Muscle of leg (tissue), 16 donors: ENCODE results near the gene NKAPL. TPM values are rescaled to one million over a fixed set of nuclear protein-coding genes. Genes with fewer than 3 reads are reported as not detected.

Source experiments
- DNase-seq: peaks from one replicate; pipeline ENCODE4 v3.0.0; 2013
- H3K27ac ChIP-seq: one replicate; pipeline ENCODE4 v1.5.1; 2013; ENCODE audit warnings: mild to moderate bottlenecking, low read length, control low read depth
- H3K27me3 ChIP-seq: one replicate; pipeline ENCODE4 v1.6.1; 2013; ENCODE audit warnings: low read length; ENCODE audit not compliant: control insufficient read depth, insufficient read depth
- H3K36me3 ChIP-seq: one replicate; pipeline ENCODE4 v1.6.1; 2013; ENCODE audit warnings: low read length; ENCODE audit not compliant: control insufficient read depth, insufficient read depth
- H3K4me1 ChIP-seq: one replicate; pipeline ENCODE4 v1.6.1; 2013; ENCODE audit warnings: low read length; ENCODE audit not compliant: control insufficient read depth, insufficient read depth
- H3K4me3 ChIP-seq: one replicate; pipeline ENCODE4 v1.5.1; 2013; ENCODE audit warnings: low read length, control low read depth
- H3K9me3 ChIP-seq: replicated peaks from 2 replicates; pipeline ENCODE4 v1.6.1; 2013; ENCODE audit warnings: low read depth, low read length; ENCODE audit not compliant: control insufficient read depth
- WGBS: methylation state at CpG from one replicate; pipeline ENCODE4 v1.1.5; 2013; ENCODE audit warnings: missing lambda C conversion rate; ENCODE audit not compliant: insufficient coverage; 5-methylcytosine and 5-hydroxymethylcytosine counted together
- long read RNA-seq, 11 donors: transcript quantifications; one replicate each; lab custom pipeline, GENCODE V29; 2026
- polyA plus RNA-seq, 8 donors: library from polyadenylated mRNA; unstranded; fragments of 120-200 nt; gene quantifications; one replicate each; pipeline versions ENCODE4 v1.2.1 to v1.2.3, GENCODE V29; 2013; ENCODE audit warnings: inconsistent platforms in 1 of 8, low replicate concordance in 1 of 8; ENCODE audit not compliant: insufficient read length in 8 of 8, insufficient read depth in 1 of 8
- total RNA-seq: library from RNA; stranded (reverse); fragments of 120-200 nt; gene quantifications from one replicate; pipeline ENCODE4 v1.2.4, GENCODE V29; 2013

NKAPL gene
- 0.71 TPM for total RNA-seq
- 1 to 10 TPM in 4 of 8 donors, under 1 TPM in 4; 0.64 to 1.4 (median 1.0) TPM for polyA plus RNA-seq
- long read RNA-seq, donor 1, partial matches to known transcripts, result 0 of 2 reads
- long read RNA-seq, donor 1, other reads (novel, unspliced or antisense), result 0 of 2 reads
- long read RNA-seq, donor 2, result 0 reads
- long read RNA-seq, donor 3, partial matches to known transcripts, result 0 of 2 reads
- long read RNA-seq, donor 3, other reads (novel, unspliced or antisense), result 0 of 2 reads
- long read RNA-seq, donor 4, partial matches to known transcripts, result 0 of 1 reads
- long read RNA-seq, donor 4, other reads (novel, unspliced or antisense), result 0 of 1 reads
- long read RNA-seq, donor 5, partial matches to known transcripts, result 0 of 2 reads
- long read RNA-seq, donor 5, other reads (novel, unspliced or antisense), result 0 of 2 reads
- long read RNA-seq, donor 6, partial matches to known transcripts, result 0 of 2 reads
- long read RNA-seq, donor 6, other reads (novel, unspliced or antisense), result 0 of 2 reads
- long read RNA-seq, donor 7, result 0 reads
- long read RNA-seq, donor 8, result 0 reads
- long read RNA-seq, donor 9, partial matches to known transcripts, result 0 of 2 reads
- long read RNA-seq, donor 9, other reads (novel, unspliced or antisense), result 0 of 2 reads
- long read RNA-seq, donor 10, transcript NKAPL-201 (1 exons, 1,639 nt), result major isoform, 5 of 5 reads
- long read RNA-seq, donor 10, partial matches to known transcripts, result 0 of 5 reads
- long read RNA-seq, donor 10, other reads (novel, unspliced or antisense), result 0 of 5 reads
- long read RNA-seq, donor 11, result 0 reads

DNA sequence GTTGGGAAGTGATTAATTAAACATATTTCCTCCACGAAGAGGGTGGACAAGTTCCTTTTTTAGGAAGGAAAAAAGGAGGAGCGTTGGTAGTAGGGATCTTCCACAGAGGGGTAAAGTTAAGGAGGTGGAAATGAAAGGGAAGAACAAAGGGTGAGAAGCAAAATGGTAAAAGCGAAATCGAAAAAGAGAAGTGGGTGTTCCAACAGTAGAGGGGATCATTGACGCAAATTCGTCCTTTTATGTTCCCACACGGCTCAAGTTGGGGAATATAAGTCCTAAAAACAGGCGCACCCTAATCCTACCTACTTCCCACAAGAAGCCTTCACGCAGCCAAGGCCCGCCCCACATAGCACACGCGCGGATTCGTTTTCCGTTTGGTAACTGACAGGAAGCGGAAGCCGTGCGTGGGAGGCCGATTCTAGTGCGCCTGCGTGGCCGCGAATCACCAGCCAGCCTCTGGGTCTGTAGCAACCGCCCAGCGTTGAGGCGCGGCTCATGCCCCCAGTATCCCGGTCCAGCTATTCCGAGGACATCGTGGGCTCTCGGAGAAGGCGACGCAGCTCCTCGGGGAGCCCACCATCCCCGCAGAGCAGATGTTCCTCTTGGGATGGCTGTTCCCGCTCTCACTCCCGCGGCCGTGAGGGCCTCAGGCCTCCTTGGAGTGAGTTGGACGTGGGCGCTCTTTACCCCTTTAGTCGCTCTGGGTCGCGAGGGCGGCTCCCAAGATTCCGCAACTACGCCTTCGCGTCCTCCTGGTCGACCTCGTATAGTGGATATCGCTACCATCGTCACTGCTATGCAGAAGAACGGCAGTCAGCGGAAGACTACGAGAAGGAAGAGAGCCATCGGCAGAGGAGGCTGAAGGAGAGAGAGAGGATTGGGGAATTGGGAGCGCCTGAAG, at the start of gene NKAPL:
NKAPL (plus strand) TSS at position 421 of the 901 bp plus-strand sequence; CDS start at position 496, 75 bp downstream.
- H3K9me3 ChIP-seq, result peaks cover 14% of the 10 kb centered on the region
- peak; percentile 83 for DNase-seq
- WGBS, result 19% methylated on average over 55 of the region's 58 CpGs
- H3K36me3 ChIP-seq, result no peaks in the 10 kb centered on the region
- H3K27me3 ChIP-seq, result peaks cover 19% of the 10 kb centered on the region
- peaks cover 7% of the 10 kb centered on the region for H3K4me1 ChIP-seq
- H3K27ac ChIP-seq, result no peak within 1 kb of the TSS
- H3K4me3 ChIP-seq, result peak within 1 kb of the TSS; percentile 44

DNA sequence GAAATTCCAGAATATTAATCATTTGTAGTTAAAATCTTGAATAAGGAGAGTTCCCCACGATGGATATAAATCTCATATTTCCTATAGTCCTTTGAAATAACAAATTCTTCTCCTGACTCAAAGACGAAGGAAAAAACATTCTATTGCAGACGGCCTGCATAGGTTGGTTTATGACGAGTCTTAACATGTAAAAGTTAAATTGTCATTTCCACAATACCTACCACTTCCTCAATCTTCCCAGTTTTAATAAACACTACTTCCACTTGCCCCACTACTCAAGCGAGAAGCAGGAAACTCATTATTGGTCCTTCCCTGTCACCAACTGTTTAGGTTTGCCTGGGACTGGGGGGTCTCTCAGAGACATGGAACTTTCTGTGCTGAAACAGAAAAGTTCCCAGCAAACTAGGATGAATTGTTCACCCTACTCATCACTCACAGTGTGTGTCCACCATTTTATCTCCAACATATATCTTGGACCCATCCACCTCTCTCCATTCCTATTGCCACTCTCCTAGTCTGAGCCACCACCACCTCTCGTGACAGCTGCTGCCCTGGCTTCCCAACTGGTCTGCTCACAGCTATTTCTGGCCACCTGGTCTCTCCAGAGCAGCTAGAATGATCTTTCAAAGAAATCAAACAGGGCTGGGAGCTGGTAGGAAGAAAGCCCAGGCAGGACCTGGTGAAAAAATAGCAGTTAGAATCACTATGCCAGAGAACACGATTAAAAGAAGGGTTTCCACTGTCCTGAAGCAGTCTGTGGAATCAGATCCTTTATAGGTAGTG, 49.2 kb upstream of the NKAPL start:
- Histone ChIP-seq H3K9me3 (no peaks in the 10 kb centered on the region), H3K27me3 (peaks cover 53% of the 10 kb centered on the region), H3K36me3 (no peaks in the 10 kb centered on the region), H3K4me3 (no peak overlapping the region), H3K4me1 (peaks cover 15% of the 10 kb centered on the region), H3K27ac (peak overlapping the region; percentile 77)
- 0% methylated on average over 1 of the region's 7 CpGs for WGBS
- peak; percentile 51 for DNase-seq

GRCh38 chr6:28211840-28212509, 47.1 kb upstream of the NKAPL start:
- H3K27ac ChIP-seq, result peak overlapping the region; percentile 70
- WGBS, result 4% methylated on average over 7 of the region's 16 CpGs

DNA sequence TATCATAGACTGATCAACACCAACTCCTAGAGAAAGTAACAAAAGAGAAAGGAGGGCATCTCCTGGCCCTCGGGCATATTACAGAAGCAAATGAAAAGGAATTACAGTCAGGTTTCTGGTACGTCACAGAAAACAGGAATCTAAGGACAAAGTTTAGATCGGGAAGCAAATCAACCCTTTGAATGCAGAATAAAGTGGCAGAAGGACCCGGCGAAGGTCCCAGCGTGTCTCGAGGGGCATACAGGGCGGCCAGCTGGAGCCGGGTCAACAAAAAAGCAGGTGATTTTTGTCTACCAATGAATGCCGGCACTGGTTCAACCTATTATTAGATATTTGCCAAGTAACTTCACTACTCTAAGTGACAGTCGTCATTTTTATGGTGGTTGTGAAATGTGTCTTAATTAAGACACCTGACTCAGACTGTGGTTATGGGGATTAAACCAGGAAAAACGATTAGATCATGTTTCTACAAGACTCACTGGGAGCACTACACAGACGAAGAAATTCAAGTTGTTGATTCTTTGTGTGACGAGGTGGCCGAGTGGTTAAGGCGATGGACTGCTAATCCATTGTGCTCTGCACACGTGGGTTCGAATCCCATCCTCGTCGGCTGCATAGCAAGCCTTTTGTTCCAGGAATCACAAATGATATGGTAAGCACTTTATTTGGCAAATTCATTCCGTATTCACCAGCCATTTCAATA, 46.4 kb upstream of the NKAPL start:
- H3K4me1 ChIP-seq, result peaks cover 9% of the 10 kb centered on the region
- H3K27ac ChIP-seq, result peak overlapping the region; percentile 70
- 5% methylated on average over 10 of the region's 21 CpGs for WGBS
- no peaks in the 10 kb centered on the region for H3K36me3 ChIP-seq
- DNase-seq, result peak; percentile 47
- H3K27me3 ChIP-seq, result peaks cover 64% of the 10 kb centered on the region
- no peaks in the 10 kb centered on the region for H3K9me3 ChIP-seq
- peak overlapping the region; percentile 2 for H3K4me3 ChIP-seq

More at GRCh38 chr6:28211840-28212509, 47.1 kb upstream of the NKAPL start:
- Histone ChIP-seq H3K27me3 (peaks cover 66% of the 10 kb centered on the region), H3K4me3 (peak overlapping the region; percentile 2), H3K9me3 (no peaks in the 10 kb centered on the region), H3K36me3 (no peaks in the 10 kb centered on the region), H3K4me1 (peaks cover 15% of the 10 kb centered on the region)
- no peak for DNase-seq

DNA sequence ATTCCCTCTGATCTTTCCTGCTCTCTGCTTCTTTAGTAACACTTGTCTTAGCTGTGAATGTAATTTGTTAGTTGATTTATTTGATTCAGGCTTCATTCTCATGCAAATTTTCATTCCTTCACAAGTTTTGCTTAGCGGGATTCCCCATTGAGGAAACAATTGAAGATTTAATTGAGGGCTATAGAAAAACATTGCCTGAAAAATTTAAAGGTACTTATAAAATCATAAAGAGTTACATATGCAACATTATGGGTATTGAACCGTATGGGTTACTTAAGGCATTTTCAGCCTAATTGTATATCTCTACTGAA, 45.9 kb upstream of the NKAPL start:
- H3K36me3 ChIP-seq, result no peaks in the 10 kb centered on the region
- peak overlapping the region; percentile 70 for H3K27ac ChIP-seq
- whole genome bisulfite sequencing, result no CpG with 5 or more reads among the region's 2 CpGs
- no peak for DNase-seq
- peak overlapping the region; percentile 2 for H3K4me3 ChIP-seq
- no peaks in the 10 kb centered on the region for H3K9me3 ChIP-seq
- H3K27me3 ChIP-seq, result peaks cover 64% of the 10 kb centered on the region
- peaks cover 9% of the 10 kb centered on the region for H3K4me1 ChIP-seq

- WGBS, result 30% methylated on average over 6 of the region's 8 CpGs
- Histone ChIP-seq H3K27me3 (peaks cover 66% of the 10 kb centered on the region), H3K27ac (no peak overlapping the region), H3K4me3 (no peak overlapping the region), H3K9me3 (no peaks in the 10 kb centered on the region), H3K36me3 (no peaks in the 10 kb centered on the region), H3K4me1 (peaks cover 9% of the 10 kb centered on the region)
- no peak for DNase-seq
Observed at GRCh38 chr6:28215425-28215824, 43.7 kb upstream of the NKAPL start.

GRCh38 chr6:28217890-28218289, 41.2 kb upstream of the NKAPL start:
- Histone ChIP-seq H3K9me3 (no peaks in the 10 kb centered on the region), H3K4me3 (no peak overlapping the region), H3K27ac (no peak overlapping the region), H3K27me3 (peaks cover 49% of the 10 kb centered on the region), H3K36me3 (no peaks in the 10 kb centered on the region), H3K4me1 (peaks cover 9% of the 10 kb centered on the region)
- WGBS, result 94% methylated on average over 11 of the region's 12 CpGs
- DNase-seq, result no peak

DNA sequence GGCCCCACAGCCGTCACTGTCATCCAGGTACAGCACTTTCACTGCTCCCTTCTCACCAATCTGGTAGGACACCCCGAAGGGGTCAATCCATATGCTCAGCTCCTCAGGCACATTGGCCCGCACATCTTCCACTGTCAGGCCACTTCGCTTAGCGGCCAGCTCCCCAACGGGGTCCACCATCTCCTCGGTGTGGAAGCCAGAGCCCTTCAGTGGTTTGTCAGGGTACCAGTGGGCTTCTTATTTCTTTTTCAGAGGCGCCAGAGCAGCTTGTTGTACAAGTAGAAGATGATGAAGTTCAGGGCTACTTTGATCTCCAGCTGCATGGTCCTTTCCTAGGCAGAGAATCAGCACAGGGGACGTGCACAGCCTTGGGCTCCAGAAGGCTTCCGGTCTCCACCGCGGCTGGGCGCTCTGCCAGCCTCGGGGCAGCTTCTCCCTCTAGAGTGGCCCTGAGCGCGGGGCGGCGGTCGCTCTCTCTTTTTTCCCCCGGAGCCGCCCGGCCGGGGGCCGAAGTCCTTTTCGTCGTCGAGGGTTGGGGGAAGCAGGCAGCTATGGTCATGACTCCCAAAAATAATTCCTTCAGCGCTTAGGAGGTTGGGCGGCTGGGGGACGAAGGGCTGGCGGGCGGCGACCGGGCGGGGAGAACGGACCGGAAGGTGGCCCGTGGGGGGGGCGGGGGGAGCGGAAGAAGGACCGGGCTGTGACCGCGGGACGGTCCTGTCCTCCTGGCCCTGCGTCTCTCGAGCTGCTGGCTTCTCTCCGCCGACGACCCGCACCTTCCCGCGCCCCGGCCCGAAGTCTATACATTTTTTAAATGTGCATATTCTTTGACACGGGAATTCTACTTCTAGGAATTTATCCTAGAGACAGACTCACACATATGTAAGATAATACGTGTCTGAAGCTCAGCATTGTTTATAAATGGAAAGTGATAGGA, 40.5 kb upstream of the NKAPL start:
- Histone ChIP-seq H3K4me3 (peak overlapping the region; percentile 59), H3K4me1 (peaks cover 9% of the 10 kb centered on the region), H3K36me3 (no peaks in the 10 kb centered on the region), H3K27ac (peak overlapping the region; percentile 74), H3K27me3 (peaks cover 48% of the 10 kb centered on the region), H3K9me3 (no peaks in the 10 kb centered on the region)
- WGBS, result 16% methylated on average over 33 of the region's 56 CpGs
- peak; percentile 82 for DNase-seq
